ENCODE results near the gene SLC6A18. TPM values are rescaled to one million over a fixed set of nuclear protein-coding genes. Genes with fewer than 3 reads are reported as not detected.
A peak's percentile ranks its signal among the peaks of the same experiment; 100 is the strongest.

The SLC6A18 gene
- total RNA-seq, 2 donors from 2014 or later, result 0.27 TPM; not detected in 1

DNA sequence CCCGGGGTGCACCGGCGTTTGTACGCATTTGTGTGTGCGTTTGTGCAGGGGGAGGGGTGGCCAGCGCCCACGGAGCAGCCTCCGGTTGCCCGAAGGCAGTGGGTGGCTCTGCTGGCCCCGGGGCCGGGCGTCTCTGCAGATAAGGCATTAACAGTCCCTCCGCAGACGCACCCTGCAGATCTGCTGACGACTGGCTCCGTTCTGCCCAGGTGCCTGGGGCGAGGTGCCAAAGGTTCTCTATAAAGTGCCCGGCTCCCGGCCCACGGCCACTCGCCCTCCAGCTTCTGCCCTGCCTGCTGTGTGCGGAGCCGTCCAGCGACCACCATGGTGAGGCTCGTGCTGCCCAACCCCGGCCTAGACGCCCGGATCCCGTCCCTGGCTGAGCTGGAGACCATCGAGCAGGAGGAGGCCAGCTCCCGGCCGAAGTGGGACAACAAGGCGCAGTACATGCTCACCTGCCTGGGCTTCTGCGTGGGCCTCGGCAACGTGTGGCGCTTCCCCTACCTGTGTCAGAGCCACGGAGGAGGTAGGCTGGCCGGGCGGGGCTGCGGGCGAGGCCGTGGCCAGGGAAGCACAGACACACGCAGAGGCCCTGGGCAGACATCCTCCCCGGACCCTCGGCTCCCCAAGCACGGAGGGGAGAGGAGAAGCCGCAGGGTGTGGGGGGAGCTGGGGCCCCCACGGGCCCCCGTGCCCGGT, 23.7 kb upstream of the SLC6A18 start, which contains the start of gene SLC6A19:
Gene SLC6A19, plus strand, starts transcription at position 269 of the 699 bp plus-strand sequence. Its CDS starts 56 bp downstream, at position 325.
- H3K4me1 ChIP-seq, result no peaks in the 10 kb centered on the region
- H3K27me3 ChIP-seq, result peaks cover 12% of the 10 kb centered on the region
- no peak within 1 kb of the TSS for H3K27ac ChIP-seq

DNA sequence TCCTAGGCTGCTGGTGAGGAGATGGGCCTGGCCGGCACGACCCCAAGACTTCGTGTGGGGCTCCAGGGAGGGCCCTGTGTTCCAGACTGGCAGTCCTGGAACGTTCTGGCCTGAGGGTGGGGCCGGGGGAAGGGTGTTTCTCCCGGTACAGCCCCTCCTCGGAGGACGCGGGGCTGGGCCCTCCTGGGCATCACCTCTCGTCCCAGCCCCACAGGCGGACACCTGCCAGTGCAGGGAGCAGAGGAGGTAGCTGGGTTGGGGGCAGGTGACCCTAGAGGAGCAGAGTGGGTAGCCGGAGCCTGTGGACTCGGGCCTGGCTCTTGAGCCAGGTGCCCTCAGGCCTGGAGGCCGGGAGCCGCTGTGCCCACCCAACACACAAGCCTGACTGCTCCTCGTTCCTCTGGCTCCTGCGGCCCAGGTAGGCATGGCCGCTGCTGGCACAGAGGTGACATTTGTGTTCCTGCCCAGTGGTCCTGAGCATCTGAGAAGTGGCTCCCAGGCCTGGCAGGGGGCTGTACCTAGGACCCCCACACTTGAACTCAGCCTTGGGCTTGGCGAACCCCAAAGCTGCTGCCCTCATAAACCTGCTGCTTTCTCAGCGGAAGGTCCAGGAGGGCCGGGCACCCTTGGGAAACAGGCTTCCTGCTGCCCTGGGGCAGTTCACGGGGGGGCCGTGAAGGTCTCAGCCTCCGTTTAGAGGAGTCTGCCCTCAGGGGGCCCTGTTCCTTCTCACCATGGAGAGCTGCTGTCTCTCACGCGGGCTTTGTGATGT, 23.0 kb upstream of the SLC6A18 start:
- Histone ChIP-seq H3K27me3 (peaks cover 12% of the 10 kb centered on the region), H3K27ac (no peak overlapping the region), H3K36me3 (no peaks in the 10 kb centered on the region), H3K9me3 (no peaks in the 10 kb centered on the region), H3K4me3 (peak overlapping the region; percentile 15), H3K4me1 (no peaks in the 10 kb centered on the region), H3K9ac (ENCODE audit: low read depth in 2 of 2, low read length in 2 of 2) (no peak overlapping the region)
- no peak for DNase-seq
- TF ChIP-seq CTCF (IDR thresholded peaks at IDR 0.05), result no peak
- intact Hi-C loops (cut with DNase I), result no loop called here

More for the DNA sequence above, 23.7 kb upstream of the SLC6A18 start, which contains the start of gene SLC6A19:
- H3K9ac ChIP-seq (ENCODE audit: low read depth in 2 of 2, low read length in 2 of 2), result no peak within 1 kb of the TSS
- no peak for DNase-seq
- peak within 1 kb of the TSS; percentile 15 for H3K4me3 ChIP-seq
- intact Hi-C loops (cut with DNase I), result no loop called here
- H3K36me3 ChIP-seq, result no peaks in the 10 kb centered on the region
- no peaks in the 10 kb centered on the region for H3K9me3 ChIP-seq
- TF ChIP-seq CTCF (IDR thresholded peaks at IDR 0.05), result no peak

GRCh38 chr5:1202798-1203185, 22.4 kb upstream of the SLC6A18 start:
- Histone ChIP-seq H3K27me3 (peaks cover 12% of the 10 kb centered on the region), H3K36me3 (no peaks in the 10 kb centered on the region), H3K9ac (ENCODE audit: low read depth in 2 of 2, low read length in 2 of 2) (no peak overlapping the region), H3K9me3 (no peaks in the 10 kb centered on the region), H3K27ac (no peak overlapping the region), H3K4me1 (no peaks in the 10 kb centered on the region), H3K4me3 (peak overlapping the region; percentile 15)
- intact Hi-C loops (cut with DNase I), result no loop called here
- no peak for TF ChIP-seq CTCF (IDR thresholded peaks at IDR 0.05)
- no peak for DNase-seq

DNA sequence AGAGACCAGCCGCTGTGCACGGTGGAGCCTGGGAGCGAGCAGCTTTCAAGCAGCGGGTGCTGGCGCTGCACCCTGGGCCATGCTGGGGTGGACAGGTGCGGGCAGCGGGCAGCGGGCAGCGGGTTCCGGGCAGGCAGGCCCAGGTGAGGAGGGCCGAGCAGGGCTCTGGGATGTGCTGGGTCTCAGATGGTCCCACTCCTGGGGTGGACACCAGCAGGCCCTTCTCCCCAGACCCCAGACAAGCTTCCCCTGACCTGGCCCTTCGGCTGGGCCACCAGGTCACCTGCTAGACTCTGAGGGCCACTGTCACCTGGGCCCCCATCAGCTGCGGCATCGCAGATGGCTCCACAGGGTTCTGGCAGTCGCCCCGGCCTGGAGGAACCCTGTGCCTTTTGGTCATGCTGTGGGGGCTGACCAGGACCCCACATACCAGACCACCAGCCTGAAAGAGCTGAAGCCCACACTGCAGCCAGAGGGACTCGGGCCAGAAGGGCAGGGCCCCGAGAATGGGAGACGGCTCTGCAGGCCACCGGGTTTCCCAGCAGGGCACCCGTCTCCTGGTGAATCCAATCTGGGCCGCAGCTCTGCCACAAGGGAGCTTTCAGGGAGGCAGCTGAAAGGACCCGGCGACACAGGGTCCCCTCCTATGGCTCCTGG, 21.7 kb upstream of the SLC6A18 start:
- Histone ChIP-seq H3K36me3 (no peaks in the 10 kb centered on the region), H3K9ac (ENCODE audit: low read depth in 2 of 2, low read length in 2 of 2) (no peak overlapping the region), H3K9me3 (no peaks in the 10 kb centered on the region), H3K27me3 (peaks cover 12% of the 10 kb centered on the region), H3K27ac (no peak overlapping the region), H3K4me1 (no peaks in the 10 kb centered on the region), H3K4me3 (peak overlapping the region; percentile 15)
- DNase-seq, result no peak
- TF ChIP-seq CTCF (IDR thresholded peaks at IDR 0.05), result no peak
- intact Hi-C loops (cut with DNase I), result no loop called here

GRCh38 chr5:1203968-1204692, 21.1 kb upstream of the SLC6A18 start:
- Histone ChIP-seq H3K27me3 (peaks cover 12% of the 10 kb centered on the region), H3K36me3 (no peaks in the 10 kb centered on the region), H3K4me3 (peak overlapping the region; percentile 15), H3K9ac (ENCODE audit: low read depth in 2 of 2, low read length in 2 of 2) (no peak overlapping the region), H3K27ac (no peak overlapping the region), H3K9me3 (no peaks in the 10 kb centered on the region), H3K4me1 (no peaks in the 10 kb centered on the region)
- intact Hi-C loops (cut with DNase I), result no loop called here
- TF ChIP-seq CTCF (IDR thresholded peaks at IDR 0.05), result no peak
- DNase-seq, result no peak

Measured in colonic mucosa (tissue), 4 donors.